ENCODE measurements around the gene ARG2. TPM values are rescaled to one million over a fixed set of nuclear protein-coding genes. Genes with fewer than 3 reads are reported as not detected.
"Not testable (repeated sequence)": the region's sequence is repeated elsewhere in the genome, so short reads cannot be mapped to it uniquely, and the experiment has no call there.

ARG2 gene
- total RNA-seq, 3 donors from 2014 or later, result 2.9 to 5.2 (median 4.4) TPM

GRCh38 chr14:67618617-67619063 lies 1.1 kb upstream of the ARG2 start:
- Histone ChIP-seq H3K27ac (peak overlapping the region; percentile 86 to 91), H3K36me3 (no peaks in the 10 kb centered on the region), H3K9me3 (no peaks in the 10 kb centered on the region), H3K4me1 (no peaks in the 10 kb centered on the region), H3K4me3 (no peak overlapping the region), H3K27me3 (no peaks in the 10 kb centered on the region)
- no peak for TF ChIP-seq POLR2A (IDR thresholded peaks at IDR 0.05)
- peak; percentile 47 to 54 (median 50) for TF ChIP-seq CTCF (IDR thresholded peaks at IDR 0.05)
- no peak for TF ChIP-seq POLR2AphosphoS5 (IDR thresholded peaks at IDR 0.05)
- no peak for DNase-seq (ENCODE audit: low spot score in 2 of 2)
- intact Hi-C loops (cut with DNase I; ENCODE audit: low total_unique reads), result no loop called here

- H3K36me3 ChIP-seq, result no peaks in the 10 kb centered on the region
- intact Hi-C loops (cut with DNase I; ENCODE audit: low total_unique reads), result no loop called here
- TF ChIP-seq POLR2A (IDR thresholded peaks at IDR 0.05) (no peak), POLR2AphosphoS5 (IDR thresholded peaks at IDR 0.05) (no peak), CTCF (IDR thresholded peaks at IDR 0.05) (no peak)
- H3K4me1 ChIP-seq, result no peaks in the 10 kb centered on the region
- no peaks in the 10 kb centered on the region for H3K27me3 ChIP-seq
- H3K4me3 ChIP-seq, result peak overlapping the region; percentile 55 to 68 (median 61)
- DNase-seq (ENCODE audit: low spot score in 2 of 2), result peak in 1 of 2 donors; percentile 18
- no peaks in the 10 kb centered on the region for H3K9me3 ChIP-seq
- peak overlapping the region; percentile 86 to 91 for H3K27ac ChIP-seq
Measured at GRCh38 chr14:67620217-67620785, 581 bp downstream of the ARG2 start.

- H3K27me3 ChIP-seq, result no peaks in the 10 kb centered on the region
- H3K36me3 ChIP-seq, result no peaks in the 10 kb centered on the region
- H3K4me1 ChIP-seq, result no peaks in the 10 kb centered on the region
- no peak for DNase-seq (ENCODE audit: low spot score in 2 of 2)
- TF ChIP-seq CTCF (IDR thresholded peaks at IDR 0.05) (no peak), POLR2AphosphoS5 (IDR thresholded peaks at IDR 0.05) (no peak), POLR2A (IDR thresholded peaks at IDR 0.05) (no peak)
- no peaks in the 10 kb centered on the region for H3K9me3 ChIP-seq
- peak overlapping the region; percentile 36 to 41 for H3K27ac ChIP-seq
- intact Hi-C loops (cut with DNase I; ENCODE audit: low total_unique reads), result no loop called here
- no peak overlapping the region for H3K4me3 ChIP-seq
Measured at GRCh38 chr14:67622675-67623074, 3.0 kb downstream of the ARG2 start.

- H3K4me3 ChIP-seq, result no peak overlapping the region
- no peaks in the 10 kb centered on the region for H3K36me3 ChIP-seq
- no peak for DNase-seq (ENCODE audit: low spot score in 2 of 2)
- no peaks in the 10 kb centered on the region for H3K4me1 ChIP-seq
- no peaks in the 10 kb centered on the region for H3K9me3 ChIP-seq
- intact Hi-C loops (cut with DNase I; ENCODE audit: low total_unique reads), result no loop called here
- H3K27me3 ChIP-seq, result no peaks in the 10 kb centered on the region
- TF ChIP-seq POLR2A (IDR thresholded peaks at IDR 0.05) (no peak), CTCF (IDR thresholded peaks at IDR 0.05) (no peak), POLR2AphosphoS5 (IDR thresholded peaks at IDR 0.05) (no peak)
- H3K27ac ChIP-seq, result peak overlapping the region; percentile 36 to 41
Measured at GRCh38 chr14:67623114-67623513, 3.4 kb downstream of the ARG2 start.

GRCh38 chr14:67626131-67626530 lies 6.4 kb downstream of the ARG2 start:
- H3K36me3 ChIP-seq; DNase-seq (ENCODE audit: low spot score in 2 of 2); H3K4me1 ChIP-seq; H3K9me3 ChIP-seq; H3K27me3 ChIP-seq; H3K4me3 ChIP-seq; intact Hi-C loops (cut with DNase I; ENCODE audit: low total_unique reads); H3K27ac ChIP-seq: not testable (repeated sequence)
